ENCODE data around the gene KCNV2.

Gene KCNV2

GRCh38 chr9:2764353-2764752 lies 47.0 kb downstream of the KCNV2 start:
- no peak for ATAC-seq
- TF ChIP-seq ZFP3 (CRISPR knock-in tag; IDR thresholded peaks at IDR 0.05) (no peak), ISL1 (CRISPR knock-in tag; IDR thresholded peaks at IDR 0.05) (no peak), SNAI2 (CRISPR knock-in tag; IDR thresholded peaks at IDR 0.05) (no peak)

GRCh38 chr9:2765250-2765880 lies 48.1 kb downstream of the KCNV2 start:
- no peak for ATAC-seq
- TF ChIP-seq OSR1 (CRISPR knock-in tag; IDR thresholded peaks at IDR 0.05) = no peak

- ATAC-seq = no peak
- no peak for TF ChIP-seq RARB (CRISPR knock-in tag; IDR thresholded peaks at IDR 0.05)
Measured at GRCh38 chr9:2767800-2768677, 50.7 kb downstream of the KCNV2 start.

DNA sequence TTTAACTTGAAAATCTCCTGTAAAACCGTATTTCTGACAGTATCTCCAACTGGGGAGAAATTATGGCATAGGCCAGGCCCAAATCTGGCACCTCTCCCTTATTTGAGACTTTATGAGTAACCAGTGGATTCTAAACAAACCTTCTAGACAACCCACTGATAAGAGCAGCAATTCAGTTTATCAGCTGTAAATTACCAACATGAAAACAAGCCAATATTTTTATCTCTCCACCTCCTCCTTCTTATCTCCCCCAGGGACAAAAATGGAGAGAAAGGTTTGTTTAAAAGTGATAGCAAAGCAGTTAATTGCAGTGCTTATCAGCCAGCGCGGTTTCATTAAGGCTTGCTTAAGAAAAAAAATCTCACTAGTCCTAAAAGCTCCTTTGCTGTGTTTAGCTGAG lies 53.8 kb downstream of the KCNV2 start:
- TF ChIP-seq PPARA (CRISPR knock-in tag; IDR thresholded peaks at IDR 0.05; ENCODE audit: borderline replicate concordance) = no peak
- TF ChIP-seq TOX (CRISPR knock-in tag; IDR thresholded peaks at IDR 0.05; ENCODE audit: borderline replicate concordance) = no peak
- no peak for TF ChIP-seq GLIS3 (CRISPR knock-in tag; IDR thresholded peaks at IDR 0.05)
- no peak for ATAC-seq

- ATAC-seq = no peak
- TF ChIP-seq PATZ1 (CRISPR knock-in tag; IDR thresholded peaks at IDR 0.05; ENCODE audit: borderline replicate concordance) (no peak), ZNF565 (CRISPR knock-in tag; conservative IDR thresholded peaks at IDR 0.05; ENCODE audit: low read depth) (no peak), CSDC2 (CRISPR knock-in tag; IDR thresholded peaks at IDR 0.05) (no peak), ZFP30 (CRISPR knock-in tag; IDR thresholded peaks at IDR 0.05) (no peak), ZNF8 (CRISPR knock-in tag; IDR thresholded peaks at IDR 0.05) (no peak), CSRNP3 (CRISPR knock-in tag; IDR thresholded peaks at IDR 0.05) (no peak), OSR1 (CRISPR knock-in tag; IDR thresholded peaks at IDR 0.05) (no peak), RARB (CRISPR knock-in tag; IDR thresholded peaks at IDR 0.05) (no peak), ARNTL (CRISPR knock-in tag; IDR thresholded peaks at IDR 0.05; ENCODE audit: borderline replicate concordance, low read depth) (no peak), TCF4 (CRISPR knock-in tag; IDR thresholded peaks at IDR 0.05; ENCODE audit: borderline replicate concordance) (no peak), ESRRG (CRISPR knock-in tag; IDR thresholded peaks at IDR 0.05) (no peak), ISL1 (CRISPR knock-in tag; IDR thresholded peaks at IDR 0.05) (no peak), GLIS3 (CRISPR knock-in tag; IDR thresholded peaks at IDR 0.05) (no peak)
- TF ChIP-seq, protein P1, sequence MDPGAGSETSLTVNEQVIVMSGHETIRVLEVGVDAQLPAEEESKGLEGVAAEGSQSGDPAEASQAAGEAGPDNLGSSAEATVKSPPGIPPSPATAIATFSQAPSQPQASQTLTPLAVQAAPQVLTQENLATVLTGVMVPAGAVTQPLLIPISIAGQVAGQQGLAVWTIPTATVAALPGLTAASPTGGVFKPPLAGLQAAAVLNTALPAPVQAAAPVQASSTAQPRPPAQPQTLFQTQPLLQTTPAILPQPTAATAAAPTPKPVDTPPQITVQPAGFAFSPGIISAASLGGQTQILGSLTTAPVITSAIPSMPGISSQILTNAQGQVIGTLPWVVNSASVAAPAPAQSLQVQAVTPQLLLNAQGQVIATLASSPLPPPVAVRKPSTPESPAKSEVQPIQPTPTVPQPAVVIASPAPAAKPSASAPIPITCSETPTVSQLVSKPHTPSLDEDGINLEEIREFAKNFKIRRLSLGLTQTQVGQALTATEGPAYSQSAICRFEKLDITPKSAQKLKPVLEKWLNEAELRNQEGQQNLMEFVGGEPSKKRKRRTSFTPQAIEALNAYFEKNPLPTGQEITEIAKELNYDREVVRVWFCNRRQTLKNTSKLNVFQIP (CRISPR knock-in tag; IDR thresholded peaks at IDR 0.05; ENCODE audit: borderline replicate concordance, low read depth) = no peak
Measured at GRCh38 chr9:2771661-2772060, 54.4 kb downstream of the KCNV2 start.

DNA sequence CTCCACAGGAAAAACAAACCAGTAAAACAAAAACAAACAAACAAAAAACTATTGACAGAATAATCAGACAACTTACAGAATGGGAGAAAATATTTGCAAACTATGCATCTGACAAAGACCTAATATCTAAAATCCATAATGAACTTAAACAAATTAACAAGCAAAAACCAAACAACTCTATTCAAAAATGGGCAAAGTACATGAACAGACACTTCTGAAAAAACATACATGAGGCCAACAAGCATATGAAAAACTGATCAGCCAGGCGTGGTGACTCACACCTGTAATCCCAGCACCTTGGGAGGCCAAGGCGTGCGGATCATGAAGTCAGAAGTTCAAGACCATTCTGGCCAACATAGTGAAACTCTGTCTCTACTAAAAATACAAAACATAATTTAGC lies 60.1 kb downstream of the KCNV2 start:
- ATAC-seq = no peak
- TF ChIP-seq TOX (CRISPR knock-in tag; IDR thresholded peaks at IDR 0.05; ENCODE audit: borderline replicate concordance) (no peak), OSR1 (CRISPR knock-in tag; IDR thresholded peaks at IDR 0.05) (no peak), PPARA (CRISPR knock-in tag; IDR thresholded peaks at IDR 0.05; ENCODE audit: borderline replicate concordance) (no peak), CSRNP3 (CRISPR knock-in tag; IDR thresholded peaks at IDR 0.05) (no peak), SNAI2 (CRISPR knock-in tag; IDR thresholded peaks at IDR 0.05) (no peak), ZFP3 (CRISPR knock-in tag; IDR thresholded peaks at IDR 0.05) (no peak), ISL1 (CRISPR knock-in tag; IDR thresholded peaks at IDR 0.05) (no peak), ESRRG (CRISPR knock-in tag; IDR thresholded peaks at IDR 0.05) (no peak), ARNTL (CRISPR knock-in tag; IDR thresholded peaks at IDR 0.05; ENCODE audit: borderline replicate concordance, low read depth) (no peak), CSDC2 (CRISPR knock-in tag; IDR thresholded peaks at IDR 0.05) (no peak), ZNF565 (CRISPR knock-in tag; conservative IDR thresholded peaks at IDR 0.05; ENCODE audit: low read depth) (no peak)
- TF ChIP-seq, protein P2, sequence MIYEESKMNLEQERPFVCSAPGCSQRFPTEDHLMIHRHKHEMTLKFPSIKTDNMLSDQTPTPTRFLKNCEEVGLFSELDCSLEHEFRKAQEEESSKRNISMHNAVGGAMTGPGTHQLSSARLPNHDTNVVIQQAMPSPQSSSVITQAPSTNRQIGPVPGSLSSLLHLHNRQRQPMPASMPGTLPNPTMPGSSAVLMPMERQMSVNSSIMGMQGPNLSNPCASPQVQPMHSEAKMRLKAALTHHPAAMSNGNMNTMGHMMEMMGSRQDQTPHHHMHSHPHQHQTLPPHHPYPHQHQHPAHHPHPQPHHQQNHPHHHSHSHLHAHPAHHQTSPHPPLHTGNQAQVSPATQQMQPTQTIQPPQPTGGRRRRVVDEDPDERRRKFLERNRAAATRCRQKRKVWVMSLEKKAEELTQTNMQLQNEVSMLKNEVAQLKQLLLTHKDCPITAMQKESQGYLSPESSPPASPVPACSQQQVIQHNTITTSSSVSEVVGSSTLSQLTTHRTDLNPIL (CRISPR knock-in tag; IDR thresholded peaks at IDR 0.05; ENCODE audit: low read depth) = no peak
